ENCODE results near the gene ZSCAN5A. TPM values are rescaled to one million over a fixed set of nuclear protein-coding genes. Genes with fewer than 3 reads are reported as not detected.
"Not testable (repeated sequence)": the region's sequence is repeated elsewhere in the genome, so short reads cannot be mapped to it uniquely, and the experiment has no call there.

ZSCAN5A gene
- total RNA-seq, 1 donor from 2014 or later, result 8.9 TPM

- Mint-ChIP-seq H3K4me3 (ENCODE audit: unreplicated experiment) (no peak overlapping the region), H3K4me1 (ENCODE audit: unreplicated experiment) (no peaks in the 10 kb centered on the region), H3K36me3 (ENCODE audit: unreplicated experiment) (no peaks in the 10 kb centered on the region), H3K9me3 (ENCODE audit: unreplicated experiment) (no peaks in the 10 kb centered on the region), H3K27ac (ENCODE audit: unreplicated experiment) (no peak overlapping the region), H3K27me3 (ENCODE audit: unreplicated experiment) (no peaks in the 10 kb centered on the region)
- no peak for DNase-seq (ENCODE audit: extremely low spot score, unreplicated experiment)
- TF ChIP-seq CTCF (IDR thresholded peaks at IDR 0.05), result no peak
Observed at GRCh38 chr19:56189785-56190184, 124.9 kb downstream of the ZSCAN5A start.

GRCh38 chr19:56177564-56178243, 136.9 kb downstream of the ZSCAN5A start:
- Mint-ChIP-seq H3K4me3 (ENCODE audit: unreplicated experiment) (no peak overlapping the region), H3K4me1 (ENCODE audit: unreplicated experiment) (no peaks in the 10 kb centered on the region), H3K9me3 (ENCODE audit: unreplicated experiment) (no peaks in the 10 kb centered on the region), H3K27ac (ENCODE audit: unreplicated experiment) (no peak overlapping the region), H3K27me3 (ENCODE audit: unreplicated experiment) (no peaks in the 10 kb centered on the region), H3K36me3 (ENCODE audit: unreplicated experiment) (no peaks in the 10 kb centered on the region)
- no peak for TF ChIP-seq CTCF (IDR thresholded peaks at IDR 0.05)
- no peak for DNase-seq (ENCODE audit: extremely low spot score, unreplicated experiment)

GRCh38 chr19:56176881-56177280, 137.8 kb downstream of the ZSCAN5A start:
- Mint-ChIP-seq H3K36me3 (ENCODE audit: unreplicated experiment) (no peaks in the 10 kb centered on the region), H3K27me3 (ENCODE audit: unreplicated experiment) (no peaks in the 10 kb centered on the region), H3K4me1 (ENCODE audit: unreplicated experiment) (no peaks in the 10 kb centered on the region), H3K4me3 (ENCODE audit: unreplicated experiment) (no peak overlapping the region), H3K9me3 (ENCODE audit: unreplicated experiment) (no peaks in the 10 kb centered on the region), H3K27ac (ENCODE audit: unreplicated experiment) (no peak overlapping the region)
- no peak for TF ChIP-seq CTCF (IDR thresholded peaks at IDR 0.05)
- DNase-seq (ENCODE audit: extremely low spot score, unreplicated experiment), result no peak

GRCh38 chr19:56176310-56176709, 138.3 kb downstream of the ZSCAN5A start:
- not testable (repeated sequence) for H3K4me3 Mint-ChIP-seq (ENCODE audit: unreplicated experiment); H3K36me3 Mint-ChIP-seq (ENCODE audit: unreplicated experiment); H3K9me3 Mint-ChIP-seq (ENCODE audit: unreplicated experiment); H3K27me3 Mint-ChIP-seq (ENCODE audit: unreplicated experiment); DNase-seq (ENCODE audit: extremely low spot score, unreplicated experiment); H3K4me1 Mint-ChIP-seq (ENCODE audit: unreplicated experiment); H3K27ac Mint-ChIP-seq (ENCODE audit: unreplicated experiment)

GRCh38 chr19:56175861-56176307, 138.8 kb downstream of the ZSCAN5A start, which contains the start of gene GALP:
Gene GALP (plus strand): TSS chr19:56176008. CDS start chr19:56177109, 1,101 bp downstream.
- not testable (repeated sequence) for H3K4me1 Mint-ChIP-seq (ENCODE audit: unreplicated experiment); H3K27me3 Mint-ChIP-seq (ENCODE audit: unreplicated experiment); H3K9me3 Mint-ChIP-seq (ENCODE audit: unreplicated experiment); H3K36me3 Mint-ChIP-seq (ENCODE audit: unreplicated experiment); H3K27ac Mint-ChIP-seq (ENCODE audit: unreplicated experiment); H3K4me3 Mint-ChIP-seq (ENCODE audit: unreplicated experiment); DNase-seq (ENCODE audit: extremely low spot score, unreplicated experiment)

- no peak for DNase-seq (ENCODE audit: extremely low spot score, unreplicated experiment)
- TF ChIP-seq CTCF (IDR thresholded peaks at IDR 0.05), result no peak
- Mint-ChIP-seq H3K27me3 (ENCODE audit: unreplicated experiment) (no peaks in the 10 kb centered on the region), H3K36me3 (ENCODE audit: unreplicated experiment) (no peaks in the 10 kb centered on the region), H3K27ac (ENCODE audit: unreplicated experiment) (no peak overlapping the region), H3K9me3 (ENCODE audit: unreplicated experiment) (no peaks in the 10 kb centered on the region), H3K4me1 (ENCODE audit: unreplicated experiment) (no peaks in the 10 kb centered on the region), H3K4me3 (ENCODE audit: unreplicated experiment) (no peak overlapping the region)
Observed at GRCh38 chr19:56174550-56174949, 140.1 kb downstream of the ZSCAN5A start.
